HCT116 (cell line): ENCODE results near the gene PLSCR5. TPM values are rescaled to one million over a fixed set of nuclear protein-coding genes. Genes with fewer than 3 reads are reported as not detected.

Source experiments
- ATAC-seq: fragments of 200-7000 bp; cut with Tn5 transposase; 2 replicates; pipeline ENCODE4 v1.9.1; 2020; ENCODE audit warnings: mild to moderate bottlenecking, moderate library complexity
- BruUV-seq: library from RNA; stranded (reverse); fragments of 400-500 nt; replicated peaks from 2 replicates; lab custom pipeline; 2021; lab: Mats Ljungman, UMichigan
- CTCF ChIA-PET: fragments of 300-600 bp; sonication (Branson Sonifier 250); formaldehyde crosslinking; loops from one replicate; lab custom pipeline; 2021; ENCODE audit warnings: antibody characterized with exemption; lab: Charles Lee
- POLR2A ChIA-PET: fragments of 300-600, 350-600 bp; sonication (Branson Sonifier 250); formaldehyde crosslinking; loops from one replicate; lab custom pipeline; 2021; ENCODE audit warnings: antibody characterized with exemption; lab: Charles Lee
- RAD21 ChIA-PET, 2 experiments: fragments of 300-600 bp; sonication (Branson Sonifier 250); formaldehyde crosslinking; loops; one replicate each; lab custom pipeline; 2023; ENCODE audit warnings: low total read pairs in 2 of 2; ENCODE audit not compliant: uncharacterized antibody in 2 of 2, unreplicated experiment in 2 of 2, low non-redundant PET in 1 of 2; lab: Charles Lee
- DNase-seq: peaks from one replicate; pipeline ENCODE4 v3.0.0-alpha.2; 2010; ENCODE audit warnings: low read depth, low spot score
- H2AFZ ChIP-seq: fragments of 200-600 bp; shearing (Covaris generic), sonication (generic); 2 replicates; pipeline ENCODE4 v1.6.1; 2017; ENCODE audit warnings: low read depth, mixed run types, mixed read lengths, antibody characterized with exemption, low read length; ENCODE audit not compliant: poor library complexity, severe bottlenecking
- H3K27ac ChIP-seq: 2 replicates; pipeline ENCODE4 v1.5.1; 2012; ENCODE audit warnings: low read depth, low read length
- H3K27me3 ChIP-seq: fragments of 200-600 bp; sonication (generic); 2 replicates; pipeline ENCODE4 v1.6.1; 2016; ENCODE audit warnings: mixed run types, low read length, mixed read lengths; ENCODE audit not compliant: insufficient read depth
- H3K36me3 ChIP-seq, 2 experiments: fragments of 200-500 bp in 1 of 2; fragments of 200-600 bp in 1 of 2; sonication (Bioruptor generic) in 1 of 2; sonication (generic) in 1 of 2; 2 replicates each; pipeline versions ENCODE4 v1.5.1 to v1.6.1; 2014 to 2016; ENCODE audit warnings: low read length in 2 of 2, inconsistent platforms in 1 of 2, mixed read lengths in 1 of 2, mixed run types in 1 of 2; ENCODE audit not compliant: insufficient read depth in 2 of 2, control insufficient read depth in 1 of 2
- H3K4me1 ChIP-seq, 2 experiments: fragments of 200-600 bp in 1 of 2; sonication (generic) in 1 of 2; 2 replicates each; pipeline versions ENCODE4 v1.5.1 to v1.6.1; 2012 to 2017; ENCODE audit warnings: low read length in 2 of 2, inconsistent platforms in 1 of 2, mild to moderate bottlenecking in 1 of 2, mixed read lengths in 1 of 2, mixed run types in 1 of 2, moderate library complexity in 1 of 2; ENCODE audit not compliant: insufficient read depth in 2 of 2, control insufficient read depth in 1 of 2
- H3K4me2 ChIP-seq: fragments of 200-600 bp; sonication (generic); 2 replicates; pipeline ENCODE4 v1.6.1; 2017; ENCODE audit warnings: mixed run types, low read length, mixed read lengths
- H3K4me3 ChIP-seq, 2 experiments: fragments of 200-600 bp in 1 of 2; sonication (generic) in 1 of 2; replicated peaks in 1 of 2; 2 replicates each; pipeline ENCODE4 v1.5.1; 2011 to 2016; ENCODE audit warnings: low read length in 2 of 2, control low read depth in 1 of 2, low read depth in 1 of 2, mild to moderate bottlenecking in 1 of 2, mixed read lengths in 1 of 2, mixed run types in 1 of 2
- H3K79me2 ChIP-seq: fragments of 200-600 bp; sonication (generic); 2 replicates; pipeline ENCODE4 v1.6.1; 2017; ENCODE audit warnings: mild to moderate bottlenecking, mixed run types, low read length, moderate library complexity, mixed read lengths; ENCODE audit not compliant: insufficient read depth
- H3K9ac ChIP-seq: fragments of 200-600 bp; sonication (generic); 2 replicates; pipeline ENCODE4 v1.6.1; 2016; ENCODE audit warnings: low read length, mixed read lengths
- H3K9me2 ChIP-seq: fragments of 200-600 bp; sonication (generic), shearing (Covaris generic); 2 replicates; pipeline ENCODE4 v1.6.1; 2017; ENCODE audit warnings: mixed run types, mild to moderate bottlenecking, moderate library complexity; ENCODE audit not compliant: insufficient read depth
- H3K9me3 ChIP-seq, 2 experiments: fragments of 200-500 bp in 1 of 2; fragments of 200-600 bp in 1 of 2; sonication (Bioruptor generic) in 1 of 2; sonication (generic) in 1 of 2; 2 replicates each; pipeline ENCODE4 v1.6.1; 2014 to 2017; ENCODE audit warnings: low read length in 2 of 2, mixed read lengths in 2 of 2, inconsistent platforms in 1 of 2, low read depth in 1 of 2, mild to moderate bottlenecking in 1 of 2, mixed run types in 1 of 2, moderate library complexity in 1 of 2; ENCODE audit not compliant: control insufficient read depth in 1 of 2, insufficient read depth in 1 of 2
- H4K20me1 ChIP-seq: fragments of 200-600 bp; sonication (generic), shearing (Covaris generic); 2 replicates; pipeline ENCODE4 v1.6.1; 2017; ENCODE audit warnings: mixed run types, mild to moderate bottlenecking, moderate library complexity; ENCODE audit not compliant: insufficient read depth
- CEBPB ChIP-seq: IDR thresholded peaks from 2 replicates; pipeline ENCODE4 v1.6.1; 2012; ENCODE audit warnings: low read depth
- EGR1 ChIP-seq: IDR thresholded peaks from 2 replicates; pipeline ENCODE4 v1.6.1; 2012; ENCODE audit warnings: low read depth
- EZH2 ChIP-seq: fragments of 200-600 bp; sonication (generic); IDR thresholded peaks from 2 replicates; pipeline ENCODE4 v1.6.1; 2017; ENCODE audit warnings: antibody characterized with exemption, mixed run types
- EZH2phosphoT487 ChIP-seq: fragments of 200-600 bp; IDR thresholded peaks from 2 replicates; pipeline ENCODE4 v1.6.1; 2018; ENCODE audit warnings: antibody characterized with exemption, borderline replicate concordance
- POLR2A ChIP-seq: IDR thresholded peaks from 2 replicates; pipeline ENCODE4 v1.7.0; 2011; ENCODE audit warnings: borderline replicate concordance; ENCODE audit not compliant: insufficient read depth, insufficient read length; ENCODE audit errors: extremely low read depth
- POLR2AphosphoS5 ChIP-seq: IDR thresholded peaks from 2 replicates; pipeline ENCODE4 v1.6.1; 2011; ENCODE audit warnings: mild to moderate bottlenecking, low read depth, low read length, moderate library complexity
- SIN3A ChIP-seq: IDR thresholded peaks from 2 replicates; pipeline ENCODE4 v1.6.1; 2012; ENCODE audit warnings: low read depth
- SP1 ChIP-seq: IDR thresholded peaks from 2 replicates; pipeline ENCODE4 v1.6.1; 2012; ENCODE audit warnings: low read depth
- SRF ChIP-seq: IDR thresholded peaks from 2 replicates; pipeline ENCODE4 v1.6.1; 2012; ENCODE audit warnings: low read depth
- TCF7L2 ChIP-seq: IDR thresholded peaks from 2 replicates; pipeline ENCODE4 v1.7.0; 2011; ENCODE audit warnings: borderline replicate concordance, inconsistent platforms; ENCODE audit not compliant: insufficient read depth, insufficient read length; ENCODE audit errors: extremely low read depth
- ZNF274 ChIP-seq: fragments of 200-500 bp; sonication (Bioruptor generic); IDR thresholded peaks from 2 replicates; pipeline ENCODE4 v1.6.1; 2014; ENCODE audit warnings: mild to moderate bottlenecking, low read depth, low read length, inconsistent platforms
- intact Hi-C: fragments of 100-400 bp; cut with micrococcal nuclease; formaldehyde crosslinking; loops from 2 replicates; pipeline ENCODE4 v1.10.0; 2022
- total RNA-seq: library from RNA; stranded (reverse); gene quantifications from one replicate; pipeline ENCODE4 v1.2.1, GENCODE V29; 2021; ENCODE audit not compliant: unreplicated experiment
- TF ChIP-seq, protein P1 (sequence below): IDR thresholded peaks from 2 replicates; pipeline ENCODE4 v1.6.1; 2012; ENCODE audit warnings: low read depth
- TF ChIP-seq, protein P2 (sequence below): IDR thresholded peaks from 2 replicates; pipeline ENCODE4 v1.6.1; 2012
- TF ChIP-seq, protein P3 (sequence below): IDR thresholded peaks from 2 replicates; pipeline ENCODE4 v1.6.1; 2012
- TF ChIP-seq, protein P4 (sequence below): IDR thresholded peaks from 2 replicates; pipeline ENCODE4 v1.6.1; 2011; ENCODE audit warnings: mild to moderate bottlenecking, low read length, moderate library complexity; ENCODE audit not compliant: insufficient replicate concordance; ENCODE audit errors: extremely low read depth

Gene PLSCR5
- total RNA-seq, 1 experiment from 2014 or later, result not detected

DNA sequence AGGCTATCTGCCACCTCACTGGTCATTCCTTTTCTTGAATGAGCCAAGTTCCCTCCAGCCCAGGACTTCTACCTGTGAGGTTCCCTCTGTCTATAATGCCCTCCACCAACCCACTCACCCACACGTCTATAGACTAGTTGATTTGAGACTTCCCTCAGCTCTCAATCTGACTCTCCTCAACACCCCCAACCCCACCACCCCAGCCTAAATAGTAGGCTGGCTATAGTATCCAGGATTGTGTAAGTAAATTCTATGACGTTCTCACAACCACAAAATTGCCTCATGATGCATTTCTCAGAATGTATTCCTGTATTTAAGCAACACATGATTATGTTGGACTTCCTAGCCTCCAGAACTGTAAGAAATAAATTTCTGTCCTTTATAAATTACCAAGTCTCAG lies 63.0 kb downstream of the PLSCR5 start:
- DNase-seq, result no peak
- Histone ChIP-seq H3K4me3 (no peak overlapping the region), H4K20me1 (no peaks in the 10 kb centered on the region), H3K27ac (no peak overlapping the region), H3K4me1 (peaks cover 0 to 22% of the 10 kb centered on the region in 2 experiments; a peak in 2 of 4 replicates), H2AFZ (no peak overlapping the region), H3K79me2 (peaks cover 70% of the 10 kb centered on the region), H3K36me3 (no peaks in the 10 kb centered on the region), H3K27me3 (no peaks in the 10 kb centered on the region), H3K9me3 (no peaks in the 10 kb centered on the region), H3K9me2 (no peaks in the 10 kb centered on the region), H3K9ac (no peak overlapping the region), H3K4me2 (no peak overlapping the region)
- ChIA-PET RAD21 (no interaction called here), CTCF (no interaction called here), POLR2A (interaction anchor here (1.2 kb wide), 1 partner anchor 9 kb away, joined by 4 read pairs; no protein-coding TSS in a partner anchor)
- ATAC-seq, result no peak
- no TSS peak for BruUV-seq
- intact Hi-C loops, result loop anchor here (5.0 kb wide), 1 partner anchor 35 kb away; no protein-coding TSS in a partner anchor
- no peak for TF ChIP-seq POLR2A
- no peak for TF ChIP-seq POLR2AphosphoS5
- TF ChIP-seq, protein P1, sequence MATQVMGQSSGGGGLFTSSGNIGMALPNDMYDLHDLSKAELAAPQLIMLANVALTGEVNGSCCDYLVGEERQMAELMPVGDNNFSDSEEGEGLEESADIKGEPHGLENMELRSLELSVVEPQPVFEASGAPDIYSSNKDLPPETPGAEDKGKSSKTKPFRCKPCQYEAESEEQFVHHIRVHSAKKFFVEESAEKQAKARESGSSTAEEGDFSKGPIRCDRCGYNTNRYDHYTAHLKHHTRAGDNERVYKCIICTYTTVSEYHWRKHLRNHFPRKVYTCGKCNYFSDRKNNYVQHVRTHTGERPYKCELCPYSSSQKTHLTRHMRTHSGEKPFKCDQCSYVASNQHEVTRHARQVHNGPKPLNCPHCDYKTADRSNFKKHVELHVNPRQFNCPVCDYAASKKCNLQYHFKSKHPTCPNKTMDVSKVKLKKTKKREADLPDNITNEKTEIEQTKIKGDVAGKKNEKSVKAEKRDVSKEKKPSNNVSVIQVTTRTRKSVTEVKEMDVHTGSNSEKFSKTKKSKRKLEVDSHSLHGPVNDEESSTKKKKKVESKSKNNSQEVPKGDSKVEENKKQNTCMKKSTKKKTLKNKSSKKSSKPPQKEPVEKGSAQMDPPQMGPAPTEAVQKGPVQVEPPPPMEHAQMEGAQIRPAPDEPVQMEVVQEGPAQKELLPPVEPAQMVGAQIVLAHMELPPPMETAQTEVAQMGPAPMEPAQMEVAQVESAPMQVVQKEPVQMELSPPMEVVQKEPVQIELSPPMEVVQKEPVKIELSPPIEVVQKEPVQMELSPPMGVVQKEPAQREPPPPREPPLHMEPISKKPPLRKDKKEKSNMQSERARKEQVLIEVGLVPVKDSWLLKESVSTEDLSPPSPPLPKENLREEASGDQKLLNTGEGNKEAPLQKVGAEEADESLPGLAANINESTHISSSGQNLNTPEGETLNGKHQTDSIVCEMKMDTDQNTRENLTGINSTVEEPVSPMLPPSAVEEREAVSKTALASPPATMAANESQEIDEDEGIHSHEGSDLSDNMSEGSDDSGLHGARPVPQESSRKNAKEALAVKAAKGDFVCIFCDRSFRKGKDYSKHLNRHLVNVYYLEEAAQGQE, result no peak
- TF ChIP-seq, protein P2, sequence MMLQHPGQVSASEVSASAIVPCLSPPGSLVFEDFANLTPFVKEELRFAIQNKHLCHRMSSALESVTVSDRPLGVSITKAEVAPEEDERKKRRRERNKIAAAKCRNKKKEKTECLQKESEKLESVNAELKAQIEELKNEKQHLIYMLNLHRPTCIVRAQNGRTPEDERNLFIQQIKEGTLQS, result no peak
- TF ChIP-seq, protein P3, sequence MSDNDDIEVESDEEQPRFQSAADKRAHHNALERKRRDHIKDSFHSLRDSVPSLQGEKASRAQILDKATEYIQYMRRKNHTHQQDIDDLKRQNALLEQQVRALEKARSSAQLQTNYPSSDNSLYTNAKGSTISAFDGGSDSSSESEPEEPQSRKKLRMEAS, result no peak
- TF ChIP-seq EZH2, result no peak
- TF ChIP-seq, protein P4, sequence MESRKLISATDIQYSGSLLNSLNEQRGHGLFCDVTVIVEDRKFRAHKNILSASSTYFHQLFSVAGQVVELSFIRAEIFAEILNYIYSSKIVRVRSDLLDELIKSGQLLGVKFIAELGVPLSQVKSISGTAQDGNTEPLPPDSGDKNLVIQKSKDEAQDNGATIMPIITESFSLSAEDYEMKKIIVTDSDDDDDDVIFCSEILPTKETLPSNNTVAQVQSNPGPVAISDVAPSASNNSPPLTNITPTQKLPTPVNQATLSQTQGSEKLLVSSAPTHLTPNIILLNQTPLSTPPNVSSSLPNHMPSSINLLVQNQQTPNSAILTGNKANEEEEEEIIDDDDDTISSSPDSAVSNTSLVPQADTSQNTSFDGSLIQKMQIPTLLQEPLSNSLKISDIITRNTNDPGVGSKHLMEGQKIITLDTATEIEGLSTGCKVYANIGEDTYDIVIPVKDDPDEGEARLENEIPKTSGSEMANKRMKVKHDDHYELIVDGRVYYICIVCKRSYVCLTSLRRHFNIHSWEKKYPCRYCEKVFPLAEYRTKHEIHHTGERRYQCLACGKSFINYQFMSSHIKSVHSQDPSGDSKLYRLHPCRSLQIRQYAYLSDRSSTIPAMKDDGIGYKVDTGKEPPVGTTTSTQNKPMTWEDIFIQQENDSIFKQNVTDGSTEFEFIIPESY, result no peak
- no peak for TF ChIP-seq SRF
- no peak for TF ChIP-seq SP1
- no peak for TF ChIP-seq TCF7L2
- no peak for TF ChIP-seq EGR1
- no peak for TF ChIP-seq CEBPB
- TF ChIP-seq ZNF274, result no peak
- TF ChIP-seq SIN3A, result no peak
- no peak for TF ChIP-seq EZH2phosphoT487
